ENCODE measurements around the gene C19orf73. TPM values are rescaled to one million over a fixed set of nuclear protein-coding genes. Genes with fewer than 3 reads are reported as not detected.

Gene C19orf73
- total RNA-seq, 1 experiment from 2014 or later: 1.4 TPM

DNA sequence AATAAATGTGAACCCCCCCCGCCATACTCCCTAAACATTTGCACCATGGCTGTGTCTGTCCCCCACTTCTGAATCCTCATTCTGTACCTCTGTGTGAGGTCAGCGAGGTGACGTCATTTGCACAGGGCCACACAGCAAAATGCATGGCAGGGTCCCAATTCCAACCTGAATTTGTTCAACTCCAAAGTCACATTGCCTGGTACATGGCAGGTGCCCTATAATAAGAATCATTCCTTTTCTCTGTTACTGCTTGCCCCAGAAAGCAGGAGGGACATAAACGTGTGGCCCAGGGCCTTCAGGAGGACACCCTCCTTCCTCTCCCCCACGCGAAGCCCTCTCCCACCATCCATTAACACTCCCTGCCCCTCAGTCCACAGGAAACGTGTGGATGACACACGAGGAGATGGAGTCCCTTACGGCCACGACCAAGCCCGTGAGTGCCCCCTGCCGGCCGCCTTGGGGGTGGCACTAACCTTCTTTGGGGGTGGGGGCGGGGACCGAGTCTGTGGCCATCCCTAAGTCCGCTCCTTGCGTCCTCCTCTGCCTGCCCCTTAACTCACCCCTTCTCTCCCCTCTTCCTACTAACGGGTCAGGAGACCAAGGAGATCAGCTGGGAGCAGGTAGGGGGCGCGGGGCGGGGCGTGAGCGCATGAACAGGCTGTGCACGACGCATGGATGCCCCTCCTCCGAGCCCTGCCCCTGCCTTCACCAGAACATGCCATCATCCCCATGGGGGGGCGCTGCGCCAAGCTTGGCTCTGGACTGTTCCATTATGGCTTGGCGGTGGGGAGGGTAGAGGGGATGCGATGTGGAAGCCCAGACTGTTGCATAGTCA, 26.8 kb upstream of the C19orf73 start:
- in situ Hi-C loops (cut with HindIII; ENCODE audit: low pct_unique_long_range_greater_than_20kb, low sequenced_read_pairs) (no loop called here), intact Hi-C loops (cut with micrococcal nuclease; ENCODE audit: unreplicated experiment) (no loop called here)
- Histone ChIP-seq H3K4me1 (ENCODE audit: control insufficient read depth, insufficient read depth, low read length) (no peaks in the 10 kb centered on the region), H3K36me3 (ENCODE audit: control insufficient read depth, insufficient read depth, low read length) (no peaks in the 10 kb centered on the region; the same call in 1 of the 2 replicates), H3K9me3 (ENCODE audit: control insufficient read depth, insufficient read depth, low read depth, low read length) (no peaks in the 10 kb centered on the region), H3K27ac (ENCODE audit: low read length) (no peak overlapping the region), H3K27me3 (ENCODE audit: control insufficient read depth, insufficient read depth, low read length) (no peaks in the 10 kb centered on the region), H3K4me3 (ENCODE audit: low read depth in 2 of 2, low read length in 2 of 2) (peak overlapping the region; percentile 17 to 27; a peak in 2 of 4 replicates)
- ChIA-PET POLR2A (no interaction called here), CTCF (interaction anchor here (0.7 to 1.1 kb wide), 4 partner anchors 18 to 53 kb away, joined by 3 to 10 read pairs (median 4); no protein-coding TSS in a partner anchor)
- no peak for TF ChIP-seq POLR2AphosphoS5 (IDR thresholded peaks at IDR 0.05; ENCODE audit: low read depth, low read length)
- TF ChIP-seq TCF7L2 (IDR thresholded peaks at IDR 0.05; ENCODE audit: low read depth, low read length): no peak
- TF ChIP-seq REST (IDR thresholded peaks at IDR 0.05; ENCODE audit: insufficient read depth in 1 of 2, low read depth in 2 of 2, low read length in 1 of 2): no peak
- no peak for TF ChIP-seq SIN3A (IDR thresholded peaks at IDR 0.05; ENCODE audit: borderline replicate concordance, insufficient read depth, low read depth, low read length)
- TF ChIP-seq CTCF (IDR thresholded peaks at IDR 0.05): peak; percentile 92
- ATAC-seq (peak; percentile 35; the same call in 1 of the 2 replicates), DNase-seq (ENCODE audit: low read depth, low spot score) (peak; percentile 42)
- BruUV-seq (replicated peaks): no TSS peak

DNA sequence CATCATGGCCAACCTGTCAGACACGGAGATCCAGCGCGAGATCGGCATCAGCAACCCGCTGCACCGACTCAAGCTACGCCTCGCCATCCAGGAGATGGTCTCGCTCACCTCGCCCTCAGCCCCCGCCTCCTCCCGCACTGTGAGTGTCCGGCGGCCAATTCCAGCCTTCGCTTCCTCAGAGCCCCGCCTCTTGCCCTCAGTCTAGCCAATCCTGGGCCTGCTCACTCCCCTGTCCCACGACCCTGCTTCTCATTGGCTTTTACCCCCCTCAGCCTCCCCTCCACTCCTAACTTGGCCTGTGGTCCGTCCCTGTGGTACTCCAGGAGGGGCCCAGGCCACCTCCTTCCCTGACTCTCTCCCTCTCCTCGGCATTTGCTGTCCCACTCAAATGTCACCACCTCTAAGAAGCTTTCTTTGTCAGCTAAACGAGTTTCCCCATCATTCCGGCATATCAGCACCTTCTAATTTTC, 24.0 kb upstream of the C19orf73 start:
- ChIA-PET POLR2A (no interaction called here), CTCF (interaction anchor here (1.0 to 1.3 kb wide), 2 partner anchors 45 to 66 kb away, joined by 3 read pairs; no protein-coding TSS in a partner anchor)
- BruUV-seq (replicated peaks): no TSS peak
- intact Hi-C loops (cut with micrococcal nuclease; ENCODE audit: unreplicated experiment) (no loop called here), in situ Hi-C loops (cut with HindIII; ENCODE audit: low pct_unique_long_range_greater_than_20kb, low sequenced_read_pairs) (no loop called here)
- ATAC-seq: peak; percentile 98
- Histone ChIP-seq H3K36me3 (ENCODE audit: control insufficient read depth, insufficient read depth, low read length) (no peaks in the 10 kb centered on the region), H3K27me3 (ENCODE audit: control insufficient read depth, insufficient read depth, low read length) (no peaks in the 10 kb centered on the region), H3K4me1 (ENCODE audit: control insufficient read depth, insufficient read depth, low read length) (no peaks in the 10 kb centered on the region), H3K27ac (ENCODE audit: low read length) (peak overlapping the region; percentile 57; the same call in 1 of the 2 replicates), H3K4me3 (ENCODE audit: low read depth in 2 of 2, low read length in 2 of 2) (peak overlapping the region; percentile 56 to 64), H3K9me3 (ENCODE audit: control insufficient read depth, insufficient read depth, low read depth, low read length) (no peaks in the 10 kb centered on the region)
- DNase-seq (ENCODE audit: low read depth, low spot score): no peak
- TF ChIP-seq TCF7L2 (IDR thresholded peaks at IDR 0.05; ENCODE audit: low read depth, low read length) (no peak), SIN3A (IDR thresholded peaks at IDR 0.05; ENCODE audit: borderline replicate concordance, insufficient read depth, low read depth, low read length) (no peak), REST (IDR thresholded peaks at IDR 0.05; ENCODE audit: insufficient read depth in 1 of 2, low read depth in 2 of 2, low read length in 1 of 2) (no peak), POLR2AphosphoS5 (IDR thresholded peaks at IDR 0.05; ENCODE audit: low read depth, low read length) (no peak), CTCF (IDR thresholded peaks at IDR 0.05) (no peak)
